K562 (cell line): ENCODE measurements around the gene FYB1. TPM values are rescaled to one million over a fixed set of nuclear protein-coding genes. Genes with fewer than 3 reads are reported as not detected.

Experiments used
- C11orf30 ChIP-seq: fragments of 450-650 bp; IDR thresholded peaks from 2 replicates; pipeline ENCODE4 v1.6.1; 2016; ENCODE audit warnings: low read depth, mild to moderate bottlenecking
- CTBP1 ChIP-seq: fragments of 450-650 bp; IDR thresholded peaks from 2 replicates; pipeline ENCODE4 v1.6.1; 2016; ENCODE audit warnings: borderline replicate concordance
- FOSL1 ChIP-seq: fragments of 200-800 bp; sonication (Bioruptor generic); conservative IDR thresholded peaks from 2 replicates; pipeline ENCODE4 v1.6.1; 2016; ENCODE audit warnings: missing genetic modification characterization, missing compliant biosample characterization
- FOXP4 ChIP-seq: sonication (generic); formaldehyde crosslinking; IDR thresholded peaks from 2 replicates; pipeline ENCODE4 v1.8.0; 2022; ENCODE audit warnings: mild to moderate bottlenecking, missing genetic modification reagents, borderline replicate concordance
- HDAC1 ChIP-seq, 2 experiments: fragments of 450-650 bp; IDR thresholded peaks; 2 replicates each; pipeline ENCODE4 v1.6.1; 2016 to 2017; ENCODE audit warnings: inconsistent platforms in 1 of 2, mild to moderate bottlenecking in 1 of 2, moderate library complexity in 1 of 2
- JUN ChIP-seq, 2 experiments: sonication (generic) in 1 of 2; formaldehyde crosslinking in 1 of 2; IDR thresholded peaks; 2 replicates each; pipeline versions ENCODE4 v1.6.1 to v1.8.0; 2012 to 2022; ENCODE audit warnings: borderline replicate concordance in 2 of 2, mild to moderate bottlenecking in 2 of 2, improper control_type of control experiment in 1 of 2, low read depth in 1 of 2, low read length in 1 of 2, missing genetic modification reagents in 1 of 2
- KAT7 ChIP-seq: sonication (generic); formaldehyde crosslinking; IDR thresholded peaks from 2 replicates; pipeline ENCODE4 v1.8.0; 2022; ENCODE audit warnings: missing genetic modification reagents, mild to moderate bottlenecking, borderline replicate concordance
- LCOR ChIP-seq: sonication (generic); formaldehyde crosslinking; IDR thresholded peaks from 2 replicates; pipeline ENCODE4 v1.8.0; 2022; ENCODE audit warnings: mild to moderate bottlenecking, missing genetic modification reagents
- POLR2AphosphoS2 ChIP-seq: IDR thresholded peaks from 2 replicates; pipeline ENCODE4 v1.6.1; 2012; ENCODE audit warnings: low read length, improper control_type of control experiment
- RAD21 ChIP-seq, 2 experiments: fragments of 250-450 bp in 1 of 2; fragments of 450-650 bp in 1 of 2; sonication (Bioruptor Pico) in 1 of 2; formaldehyde crosslinking in 1 of 2; IDR thresholded peaks in 1 of 2; conservative IDR thresholded peaks in 1 of 2; 2 replicates each; pipeline versions ENCODE4 v1.4.0 to v1.8.0; 2020 to 2022; ENCODE audit warnings: mild to moderate bottlenecking in 2 of 2, moderate library complexity in 1 of 2
- SMAD2 ChIP-seq: fragments of 150-350 bp; IDR thresholded peaks from 2 replicates; pipeline ENCODE4 v1.6.1; 2014; ENCODE audit warnings: low read depth, mild to moderate bottlenecking, low read length
- TOE1 ChIP-seq, 2 experiments: fragments of 450-650 bp in 1 of 2; sonication (generic) in 1 of 2; formaldehyde crosslinking in 1 of 2; IDR thresholded peaks; 2 replicates each; pipeline versions ENCODE4 v1.7.1 to v1.8.0; 2016 to 2022; ENCODE audit warnings: borderline replicate concordance in 2 of 2, mild to moderate bottlenecking in 2 of 2, antibody characterized with exemption in 1 of 2, inconsistent platforms in 1 of 2, low read depth in 1 of 2, missing genetic modification reagents in 1 of 2, moderate library complexity in 1 of 2
- ZFP1 ChIP-seq: fragments of 450-650 bp; formaldehyde crosslinking; IDR thresholded peaks from 2 replicates; pipeline ENCODE4 v1.4.0; 2020; ENCODE audit warnings: mild to moderate bottlenecking, mixed read lengths
- ZNF174 ChIP-seq: fragments of 250-450 bp; sonication (Bioruptor Pico); IDR thresholded peaks from 2 replicates; pipeline ENCODE4 v1.4.0; 2020; ENCODE audit warnings: mild to moderate bottlenecking
- ZNF274 ChIP-seq: IDR thresholded peaks from 2 replicates; pipeline ENCODE4 v1.6.1; 2011; ENCODE audit warnings: low read depth, mild to moderate bottlenecking, low read length, moderate library complexity, borderline replicate concordance
- polyA plus RNA-seq, 8 experiments: library from polyadenylated mRNA; depleted of rRNA in 4 of 8; stranded (reverse) in 5 of 8; unstranded in 3 of 8; fragments of >200 nt; fragmentation: Nextera tagmentation in 2 of 8; fragmentation: Illumina TruSeq in 1 of 8; extraction: Ambion mirVana in 2 of 8; extraction: Trizol in 1 of 8; gene quantifications; 2 replicates each; pipeline versions ENCODE4 v1.2.1 to v1.2.3, GENCODE V29; 2011 to 2014; ENCODE audit warnings: inconsistent platforms in 1 of 8, missing spikeins in 1 of 8
- total RNA-seq, 7 experiments: library from RNA; depleted of rRNA in 6 of 7; stranded (reverse); fragments of >200 nt in 6 of 7; fragmentation: Illumina TruSeq in 2 of 7; extraction: Trizol in 2 of 7; gene quantifications; 2 replicates each; pipeline versions ENCODE4 v1.2.1 to v1.2.3, GENCODE V29; 2011 to 2021; ENCODE audit warnings: low replicate concordance in 1 of 7
- TF ChIP-seq, protein P1 (sequence below): sonication (generic); formaldehyde crosslinking; IDR thresholded peaks from 2 replicates; pipeline ENCODE4 v1.4.0; 2020; ENCODE audit warnings: mild to moderate bottlenecking, missing genetic modification reagents
- TF ChIP-seq, protein P2 (sequence below): fragments of 450-650 bp; formaldehyde crosslinking; IDR thresholded peaks from 2 replicates; pipeline ENCODE4 v1.4.0; 2022; ENCODE audit warnings: missing genetic modification characterization
- TF ChIP-seq, protein P3 (sequence below): sonication (generic); formaldehyde crosslinking; IDR thresholded peaks from 2 replicates; pipeline ENCODE4 v1.8.0; 2023; ENCODE audit warnings: mild to moderate bottlenecking, missing genetic modification reagents
- TF ChIP-seq, protein P4 (sequence below): fragments of 250-450 bp; sonication (Bioruptor Pico); IDR thresholded peaks from 2 replicates; pipeline ENCODE4 v1.8.0; 2021; ENCODE audit warnings: moderate library complexity, mild to moderate bottlenecking, inconsistent platforms

FYB1 gene
- total and polyA plus RNA-seq, 9 of the 15 experiments (the other 6 are each of a cell fraction or from before 2014, with no cell fraction given): 4.7 to 31.5 (median 9.7) TPM

DNA sequence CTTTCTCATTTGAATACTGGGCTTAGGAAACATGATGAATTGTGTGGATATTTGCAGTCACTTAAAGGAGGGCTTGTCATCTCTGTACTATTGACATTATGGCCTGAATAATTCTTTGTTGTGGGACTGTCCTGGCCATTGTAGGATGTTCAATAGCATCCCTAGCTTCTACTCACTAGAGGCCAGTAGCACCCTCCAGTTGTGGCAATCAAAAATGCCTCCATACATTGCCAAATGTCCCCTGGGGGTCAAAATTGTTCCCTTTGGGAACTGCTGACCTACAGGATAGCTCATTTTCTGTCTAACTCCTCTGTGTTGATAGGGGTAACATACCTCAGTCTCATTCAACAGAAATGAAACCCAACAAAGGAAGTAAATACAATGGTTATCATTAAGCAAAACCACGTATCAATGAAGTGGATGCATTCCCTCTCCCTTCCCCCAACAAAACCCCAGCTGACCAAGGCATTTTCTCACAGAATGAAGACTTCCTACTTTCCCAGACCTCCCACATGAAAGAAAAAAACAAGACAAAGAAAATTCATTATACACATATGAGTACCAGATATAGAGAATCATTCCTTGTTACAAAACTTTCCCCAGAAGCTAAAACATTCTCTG, 18.1 kb downstream of the FYB1 start (continued):
- TF ChIP-seq, protein P1, sequence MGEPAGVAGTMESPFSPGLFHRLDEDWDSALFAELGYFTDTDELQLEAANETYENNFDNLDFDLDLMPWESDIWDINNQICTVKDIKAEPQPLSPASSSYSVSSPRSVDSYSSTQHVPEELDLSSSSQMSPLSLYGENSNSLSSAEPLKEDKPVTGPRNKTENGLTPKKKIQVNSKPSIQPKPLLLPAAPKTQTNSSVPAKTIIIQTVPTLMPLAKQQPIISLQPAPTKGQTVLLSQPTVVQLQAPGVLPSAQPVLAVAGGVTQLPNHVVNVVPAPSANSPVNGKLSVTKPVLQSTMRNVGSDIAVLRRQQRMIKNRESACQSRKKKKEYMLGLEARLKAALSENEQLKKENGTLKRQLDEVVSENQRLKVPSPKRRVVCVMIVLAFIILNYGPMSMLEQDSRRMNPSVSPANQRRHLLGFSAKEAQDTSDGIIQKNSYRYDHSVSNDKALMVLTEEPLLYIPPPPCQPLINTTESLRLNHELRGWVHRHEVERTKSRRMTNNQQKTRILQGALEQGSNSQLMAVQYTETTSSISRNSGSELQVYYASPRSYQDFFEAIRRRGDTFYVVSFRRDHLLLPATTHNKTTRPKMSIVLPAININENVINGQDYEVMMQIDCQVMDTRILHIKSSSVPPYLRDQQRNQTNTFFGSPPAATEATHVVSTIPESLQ (CRISPR knock-in tag): 0 out of 2 replicates have a peak, but pooled peaks have one; percentile 26
- TF ChIP-seq, protein P2, sequence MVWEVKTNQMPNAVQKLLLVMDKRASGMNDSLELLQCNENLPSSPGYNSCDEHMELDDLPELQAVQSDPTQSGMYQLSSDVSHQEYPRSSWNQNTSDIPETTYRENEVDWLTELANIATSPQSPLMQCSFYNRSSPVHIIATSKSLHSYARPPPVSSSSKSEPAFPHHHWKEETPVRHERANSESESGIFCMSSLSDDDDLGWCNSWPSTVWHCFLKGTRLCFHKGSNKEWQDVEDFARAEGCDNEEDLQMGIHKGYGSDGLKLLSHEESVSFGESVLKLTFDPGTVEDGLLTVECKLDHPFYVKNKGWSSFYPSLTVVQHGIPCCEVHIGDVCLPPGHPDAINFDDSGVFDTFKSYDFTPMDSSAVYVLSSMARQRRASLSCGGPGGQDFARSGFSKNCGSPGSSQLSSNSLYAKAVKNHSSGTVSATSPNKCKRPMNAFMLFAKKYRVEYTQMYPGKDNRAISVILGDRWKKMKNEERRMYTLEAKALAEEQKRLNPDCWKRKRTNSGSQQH (CRISPR knock-in tag): peak; percentile 7; the same call in 1 of the 2 replicates
- TF ChIP-seq C11orf30: no peak
- TF ChIP-seq LCOR (CRISPR knock-in tag): peak; percentile 56; the same call in 1 of the 2 replicates
- no peak for TF ChIP-seq POLR2AphosphoS2
- peak; percentile 2; the same call in 1 of the 2 replicates for TF ChIP-seq KAT7 (CRISPR knock-in tag)
- TF ChIP-seq SMAD2: no peak
- TF ChIP-seq FOXP4 (CRISPR knock-in tag): no peak
- peak; percentile 47 to 53 for TF ChIP-seq RAD21 (CRISPR knock-in tag; conservative IDR thresholded peaks at IDR 0.05 in 1 of 2, IDR thresholded peaks at IDR 0.05 in 1 of 2)
- no peak for TF ChIP-seq ZNF274
- TF ChIP-seq, protein P3, sequence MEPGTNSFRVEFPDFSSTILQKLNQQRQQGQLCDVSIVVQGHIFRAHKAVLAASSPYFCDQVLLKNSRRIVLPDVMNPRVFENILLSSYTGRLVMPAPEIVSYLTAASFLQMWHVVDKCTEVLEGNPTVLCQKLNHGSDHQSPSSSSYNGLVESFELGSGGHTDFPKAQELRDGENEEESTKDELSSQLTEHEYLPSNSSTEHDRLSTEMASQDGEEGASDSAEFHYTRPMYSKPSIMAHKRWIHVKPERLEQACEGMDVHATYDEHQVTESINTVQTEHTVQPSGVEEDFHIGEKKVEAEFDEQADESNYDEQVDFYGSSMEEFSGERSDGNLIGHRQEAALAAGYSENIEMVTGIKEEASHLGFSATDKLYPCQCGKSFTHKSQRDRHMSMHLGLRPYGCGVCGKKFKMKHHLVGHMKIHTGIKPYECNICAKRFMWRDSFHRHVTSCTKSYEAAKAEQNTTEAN (CRISPR knock-in tag): no peak
- TF ChIP-seq FOSL1: no peak
- TF ChIP-seq, protein P4, sequence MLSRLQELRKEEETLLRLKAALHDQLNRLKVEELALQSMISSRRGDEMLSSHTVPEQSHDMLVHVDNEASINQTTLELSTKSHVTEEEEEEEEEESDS (CRISPR knock-in tag): no peak
- TF ChIP-seq JUN (IDR thresholded peaks at IDR 0.05; ENCODE audit: borderline replicate concordance, low read depth, low read length): no peak
- TF ChIP-seq JUN (CRISPR knock-in tag; IDR thresholded peaks at IDR 0.05; ENCODE audit: borderline replicate concordance): no peak
- TF ChIP-seq TOE1 (IDR thresholded peaks at IDR 0.05; ENCODE audit: borderline replicate concordance): no peak
- no peak for TF ChIP-seq TOE1 (CRISPR knock-in tag; IDR thresholded peaks at IDR 0.05; ENCODE audit: borderline replicate concordance, low read depth)
- TF ChIP-seq ZNF174: no peak
- no peak for TF ChIP-seq CTBP1
- no peak for TF ChIP-seq ZFP1 (CRISPR knock-in tag)
- TF ChIP-seq HDAC1 (IDR thresholded peaks at IDR 0.05): no peak
